Measurements from ENCODE around the gene BAZ1A. TPM values are rescaled to one million over a fixed set of nuclear protein-coding genes. Genes with fewer than 3 reads are reported as not detected.

The BAZ1A gene
- total and polyA plus RNA-seq, 2 of the 8 experiments (the other 6 are each of a cell fraction or from before 2014, with no cell fraction given) = 8.0 to 23.1 TPM

- H2BK20ac ChIP-seq (ENCODE audit: low read length) = no peak overlapping the region
- peaks cover 0 to 2% (median 0%) of the 10 kb centered on the region in 4 experiments; a peak in 3 of 8 replicates for H3K36me3 ChIP-seq (ENCODE audit: control insufficient read depth in 2 of 4, insufficient read depth in 4 of 4, low read length in 3 of 4)
- CTCF ChIA-PET (ENCODE audit: partially characterized antibody) = interaction anchor here (1.3 kb wide), 1 partner anchor 9 kb away, joined by 3 read pairs; no protein-coding TSS in a partner anchor
- no peaks in the 10 kb centered on the region for H3K4me1 ChIP-seq (replicated peaks in 1 of 4; ENCODE audit: control insufficient read depth in 3 of 4, insufficient read depth in 4 of 4, low read length in 3 of 4)
- H3K23me2 ChIP-seq (ENCODE audit: low read depth, low read length) = no peaks in the 10 kb centered on the region
- no peak overlapping the region for H3K23ac ChIP-seq (ENCODE audit: insufficient read length)
- H4K5ac ChIP-seq (ENCODE audit: insufficient read length, low read depth, low read length) = no peak overlapping the region
- no peak overlapping the region for H3K9ac ChIP-seq (replicated peaks in 1 of 4; ENCODE audit: extremely low read depth in 1 of 4, low read depth in 3 of 4, low read length in 3 of 4)
- H3K79me1 ChIP-seq (ENCODE audit: low read depth, low read length) = no peaks in the 10 kb centered on the region
- DNase-seq (ENCODE audit: low read depth in 1 of 2, low spot score in 2 of 2) (no peak), FAIRE-seq (no peak)
- H2AK5ac ChIP-seq (ENCODE audit: low read depth, low read length) = no peak overlapping the region
- H4K20me1 ChIP-seq (replicated peaks in 1 of 2; ENCODE audit: control insufficient read depth in 1 of 2, insufficient read depth in 2 of 2, low read length in 2 of 2) = peaks cover 0 to 2% of the 10 kb centered on the region in 2 experiments
- no peak overlapping the region for H2BK12ac ChIP-seq (ENCODE audit: low read depth, low read length)
- H4K8ac ChIP-seq (ENCODE audit: extremely low read depth, insufficient read depth, low read length) = no peak overlapping the region
- H3K4ac ChIP-seq (replicated peaks; ENCODE audit: insufficient read length, low read depth, low read length) = no peak overlapping the region
- no peak overlapping the region for H4K91ac ChIP-seq (replicated peaks; ENCODE audit: insufficient read length, low read length)
- H3K4me3 ChIP-seq (ENCODE audit: extremely low read depth in 1 of 4, insufficient read depth in 2 of 4, low read depth in 3 of 4, low read length in 4 of 4) = no peak overlapping the region
- no peak overlapping the region for H3K14ac ChIP-seq (ENCODE audit: insufficient read length)
- no peak overlapping the region for H2BK15ac ChIP-seq (ENCODE audit: low read length)
- H3K56ac ChIP-seq (replicated peaks; ENCODE audit: insufficient read length, low read depth, low read length) = no peak overlapping the region
- no peak overlapping the region for H3K4me2 ChIP-seq (ENCODE audit: insufficient read depth in 1 of 2, low read depth in 2 of 2, low read length in 2 of 2)
- no peaks in the 10 kb centered on the region for H3K27me3 ChIP-seq (replicated peaks in 1 of 4; ENCODE audit: control insufficient read depth in 3 of 4, extremely low read depth in 1 of 4, insufficient read depth in 3 of 4, low read length in 3 of 4)
- no peak overlapping the region for H2AFZ ChIP-seq (ENCODE audit: low read length)
- H2BK5ac ChIP-seq (ENCODE audit: low read depth, low read length) = no peak overlapping the region
- H3K27ac ChIP-seq (ENCODE audit: low read depth, low read length) = no peak overlapping the region
- H3K79me2 ChIP-seq (ENCODE audit: control insufficient read depth in 1 of 2, insufficient read depth in 2 of 2, low read length in 2 of 2) = no peaks in the 10 kb centered on the region
- H3K9me3 ChIP-seq (ENCODE audit: insufficient read depth in 2 of 2, low read depth in 1 of 2, low read length in 1 of 2) = no peaks in the 10 kb centered on the region
- H2BK120ac ChIP-seq (replicated peaks; ENCODE audit: low read depth, low read length) = no peak overlapping the region
- no peak overlapping the region for H3K18ac ChIP-seq (ENCODE audit: extremely low read depth, low read length)
- POLR2A ChIA-PET (ENCODE audit: partially characterized antibody) = interaction anchor here (0.7 to 1.0 kb wide), 3 partner anchors 25 to 96 kb away, joined by 3 read pairs; no protein-coding TSS in a partner anchor
- TF ChIP-seq POLR2AphosphoS5 (IDR thresholded peaks at IDR 0.05; ENCODE audit: low read depth, low read length) = no peak
Observed at GRCh38 chr14:34853041-34853440, 22.1 kb downstream of the BAZ1A start.
